Bronchial epithelial cell (primary cell): ENCODE measurements around the gene SLC6A9. TPM values are rescaled to one million over a fixed set of nuclear protein-coding genes. Genes with fewer than 3 reads are reported as not detected.

Experiments used
- DNase-seq: peaks from one replicate; pipeline ENCODE4 v3.0.0-alpha.2; 2010; ENCODE audit warnings: low read depth
- FAIRE-seq: peaks from 2 replicates; lab custom pipeline; 2011; peaks lifted over from hg19 to GRCh38; lab: Jason Lieb, UNC
- H3K27me3 ChIP-seq: 2 replicates; pipeline ENCODE4 v1.5.1; 2011; ENCODE audit warnings: low read length; ENCODE audit not compliant: control insufficient read depth, insufficient read depth
- H3K36me3 ChIP-seq: 2 replicates; pipeline ENCODE4 v1.5.1; 2011; ENCODE audit warnings: low read length; ENCODE audit not compliant: control insufficient read depth, insufficient read depth
- H3K4me3 ChIP-seq: 2 replicates; pipeline ENCODE4 v1.5.1; 2011; ENCODE audit warnings: mild to moderate bottlenecking, low read depth, low read length, control low read depth
- total RNA-seq: library from RNA; depleted of rRNA; stranded (reverse); fragments of >200 nt; gene quantifications from 2 replicates; pipeline ENCODE4 v1.2.1, GENCODE V29; 2014
- TF ChIP-seq, protein P1 (sequence below): IDR thresholded peaks from 2 replicates; pipeline ENCODE4 v1.5.1; 2011; ENCODE audit warnings: mild to moderate bottlenecking, moderate library complexity, low read length, control low read depth, inconsistent platforms; ENCODE audit not compliant: insufficient read depth, severe bottlenecking

The SLC6A9 gene
- total RNA-seq, 1 donor from 2014 or later = 13.4 TPM

GRCh38 chr1:43992232-43992995, 38.8 kb downstream of the SLC6A9 start:
- FAIRE-seq (no peak), DNase-seq (no peak)
- TF ChIP-seq, protein P1, sequence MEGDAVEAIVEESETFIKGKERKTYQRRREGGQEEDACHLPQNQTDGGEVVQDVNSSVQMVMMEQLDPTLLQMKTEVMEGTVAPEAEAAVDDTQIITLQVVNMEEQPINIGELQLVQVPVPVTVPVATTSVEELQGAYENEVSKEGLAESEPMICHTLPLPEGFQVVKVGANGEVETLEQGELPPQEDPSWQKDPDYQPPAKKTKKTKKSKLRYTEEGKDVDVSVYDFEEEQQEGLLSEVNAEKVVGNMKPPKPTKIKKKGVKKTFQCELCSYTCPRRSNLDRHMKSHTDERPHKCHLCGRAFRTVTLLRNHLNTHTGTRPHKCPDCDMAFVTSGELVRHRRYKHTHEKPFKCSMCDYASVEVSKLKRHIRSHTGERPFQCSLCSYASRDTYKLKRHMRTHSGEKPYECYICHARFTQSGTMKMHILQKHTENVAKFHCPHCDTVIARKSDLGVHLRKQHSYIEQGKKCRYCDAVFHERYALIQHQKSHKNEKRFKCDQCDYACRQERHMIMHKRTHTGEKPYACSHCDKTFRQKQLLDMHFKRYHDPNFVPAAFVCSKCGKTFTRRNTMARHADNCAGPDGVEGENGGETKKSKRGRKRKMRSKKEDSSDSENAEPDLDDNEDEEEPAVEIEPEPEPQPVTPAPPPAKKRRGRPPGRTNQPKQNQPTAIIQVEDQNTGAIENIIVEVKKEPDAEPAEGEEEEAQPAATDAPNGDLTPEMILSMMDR = no peak
- Histone ChIP-seq H3K36me3 (peaks cover 1% of the 10 kb centered on the region), H3K27me3 (no peaks in the 10 kb centered on the region), H3K4me3 (peak overlapping the region; percentile 62)

DNA sequence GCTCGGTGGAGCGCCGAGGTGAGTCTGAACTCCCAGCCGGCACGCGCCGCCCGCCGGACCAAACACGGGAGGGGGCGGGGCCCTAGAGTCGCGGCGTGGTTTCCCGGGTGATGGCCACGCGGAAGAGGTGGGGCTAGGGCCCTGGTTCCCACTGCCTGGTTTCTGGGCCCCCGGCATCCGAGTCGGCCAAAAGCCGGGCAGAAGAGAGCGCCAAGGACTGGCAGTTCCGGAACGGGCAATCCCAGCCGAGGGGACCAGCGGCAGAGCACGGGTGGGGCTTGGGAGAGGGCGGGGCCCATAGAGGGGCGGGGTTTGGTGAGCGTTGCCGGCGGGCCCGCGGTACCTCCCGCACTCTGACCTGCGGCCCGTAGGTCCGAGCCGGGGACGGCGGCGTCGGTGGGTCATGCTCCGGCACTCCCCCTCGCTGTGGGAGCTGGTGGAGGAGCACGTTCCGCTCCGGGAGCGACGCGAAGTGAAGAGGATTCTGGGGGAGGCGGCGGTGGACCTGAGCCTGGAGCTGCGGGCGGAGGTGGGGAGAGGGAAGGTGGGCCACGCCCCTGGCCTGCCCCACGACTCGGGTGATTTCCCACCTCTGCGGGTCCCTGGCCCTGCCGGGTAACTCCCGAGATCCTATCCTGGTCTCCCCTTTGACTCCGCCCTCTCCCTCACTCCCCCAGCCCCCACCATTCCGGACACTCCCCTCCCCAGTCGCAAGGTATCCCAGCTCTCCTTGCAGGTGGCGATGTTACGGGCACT, 39.6 kb downstream of the SLC6A9 start, which contains the start of gene CCDC24:
CCDC24 (plus strand) TSS at position 124 of the 756 bp plus-strand sequence; CDS start at position 404, 280 bp downstream.
- FAIRE-seq = no peak
- TF ChIP-seq, protein P1 = no peak
- Histone ChIP-seq H3K27me3 (no peaks in the 10 kb centered on the region), H3K36me3 (no peaks in the 10 kb centered on the region), H3K4me3 (peak within 1 kb of the TSS; percentile 62)
- DNase-seq = peak; percentile 64

DNA sequence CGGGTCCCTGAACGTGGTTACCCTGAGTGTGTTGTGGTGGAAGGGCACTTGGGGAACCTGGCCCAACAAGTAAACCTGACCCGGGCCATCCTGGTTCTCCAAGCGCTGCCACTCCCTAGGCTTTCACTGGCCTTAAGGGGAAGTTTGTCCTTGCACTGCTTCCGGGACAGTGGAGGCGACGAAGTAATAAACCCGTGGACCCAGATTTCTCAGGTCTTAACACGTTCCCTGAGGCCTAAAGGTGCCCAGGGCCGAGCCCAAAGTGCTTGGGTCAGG, 40.1 kb downstream of the SLC6A9 start:
- no peaks in the 10 kb centered on the region for H3K36me3 ChIP-seq
- TF ChIP-seq, protein P1 = no peak
- no peak for DNase-seq
- no peak for FAIRE-seq
- no peaks in the 10 kb centered on the region for H3K27me3 ChIP-seq
- peak overlapping the region; percentile 62 for H3K4me3 ChIP-seq

DNA sequence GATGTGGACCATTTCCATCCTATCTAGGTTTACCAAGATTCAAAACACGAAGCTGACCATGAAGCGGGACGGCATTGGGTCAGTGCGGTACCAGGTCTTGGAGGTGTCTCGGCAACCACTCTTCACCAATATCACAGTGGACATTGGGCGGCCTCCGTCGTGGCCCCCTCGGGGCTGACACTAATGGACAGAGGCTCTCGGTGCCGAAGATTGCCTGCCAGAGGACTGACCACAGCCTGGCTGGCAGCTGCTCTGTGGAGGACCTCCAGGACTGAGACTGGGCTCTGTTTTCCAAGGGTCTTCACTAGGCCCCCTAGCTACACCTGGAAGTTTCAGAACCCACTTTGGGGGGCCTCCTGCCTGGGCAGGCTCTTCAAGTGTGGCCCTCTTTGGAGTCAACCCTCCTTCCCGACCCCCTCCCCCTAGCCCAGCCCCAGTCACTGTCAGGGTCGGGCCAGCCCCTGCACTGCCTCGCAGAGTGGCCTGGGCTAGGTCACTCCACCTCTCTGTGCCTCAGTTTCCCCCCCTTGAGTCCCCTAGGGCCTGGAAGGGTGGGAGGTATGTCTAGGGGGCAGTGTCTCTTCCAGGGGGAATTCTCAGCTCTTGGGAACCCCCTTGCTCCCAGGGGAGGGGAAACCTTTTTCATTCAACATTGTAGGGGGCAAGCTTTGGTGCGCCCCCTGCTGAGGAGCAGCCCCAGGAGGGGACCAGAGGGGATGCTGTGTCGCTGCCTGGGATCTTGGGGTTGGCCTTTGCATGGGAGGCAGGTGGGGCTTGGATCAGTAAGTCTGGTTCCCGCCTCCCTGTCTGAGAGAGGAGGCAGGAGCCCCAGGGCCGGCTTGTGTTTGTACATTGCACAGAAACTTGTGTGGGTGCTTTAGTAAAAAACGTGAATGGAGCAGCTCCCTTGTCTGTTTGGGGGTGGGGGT, 40.7 kb downstream of the SLC6A9 start:
- DNase-seq (no peak), FAIRE-seq (no peak)
- Histone ChIP-seq H3K36me3 (peaks cover under 1% of the 10 kb centered on the region), H3K4me3 (peak overlapping the region; percentile 62), H3K27me3 (no peaks in the 10 kb centered on the region)
- TF ChIP-seq, protein P1 = peak; percentile 11

- no peak overlapping the region for H3K4me3 ChIP-seq
- peak; percentile 62 for DNase-seq
- peaks cover 8% of the 10 kb centered on the region for H3K36me3 ChIP-seq
- TF ChIP-seq, protein P1 = no peak
- no peaks in the 10 kb centered on the region for H3K27me3 ChIP-seq
- FAIRE-seq = peak; percentile 50
Measured at GRCh38 chr1:43987159-43987902, 43.9 kb downstream of the SLC6A9 start.
